NCI-H2196 (cell line): ENCODE results near the gene SMIM15.
"Not testable (repeated sequence)": the region's sequence is repeated elsewhere in the genome, so short reads cannot be mapped to it uniquely, and the experiment has no call there.

Experiments used
- DNase-seq: peaks from one replicate; lab custom pipeline; 2025; ENCODE audit not compliant: unreplicated experiment; lab: John Stamatoyannopoulos, UW

SMIM15 gene, protein sequence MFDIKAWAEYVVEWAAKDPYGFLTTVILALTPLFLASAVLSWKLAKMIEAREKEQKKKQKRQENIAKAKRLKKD

DNA sequence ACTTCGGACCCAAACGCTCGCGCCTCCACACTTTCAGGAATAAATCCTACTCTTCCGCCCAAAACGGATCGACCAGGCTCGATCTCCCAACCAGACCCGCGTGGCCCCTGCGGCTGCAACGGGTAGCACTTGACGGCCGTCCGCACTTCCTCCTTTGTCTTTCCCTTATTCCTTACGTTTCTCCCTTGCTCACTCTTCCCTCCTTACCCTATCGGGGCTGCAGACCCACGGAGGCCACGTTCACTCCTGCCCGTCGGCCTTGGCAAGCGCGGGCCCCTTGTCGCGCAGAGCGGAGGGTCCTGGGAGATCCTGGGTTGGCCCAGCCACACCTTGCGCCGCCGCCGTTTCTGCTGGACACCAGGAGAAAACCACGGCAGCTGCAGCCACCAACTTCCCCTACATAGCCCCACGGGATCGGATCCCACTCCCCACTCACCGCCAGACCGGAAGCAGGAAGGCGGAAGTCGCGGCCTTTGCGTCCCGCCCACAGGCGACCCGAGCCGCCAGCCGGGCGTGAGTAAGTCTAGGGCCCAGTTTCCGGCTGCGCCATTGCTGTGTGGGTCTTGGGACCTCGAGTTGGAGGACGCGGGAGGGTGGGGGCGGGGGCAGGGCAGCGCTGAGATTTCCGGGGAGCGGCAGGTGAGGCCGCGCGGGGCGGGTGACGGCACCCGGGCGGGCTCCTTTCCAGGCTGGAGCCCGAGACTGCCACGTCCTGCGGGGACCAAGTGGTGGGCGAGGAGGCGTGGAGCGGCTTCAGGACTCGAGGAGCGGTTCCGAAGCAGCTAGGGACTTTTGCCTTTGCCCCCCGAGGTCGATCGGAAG, at the start of gene SMIM15:
Gene SMIM15, minus strand, starts transcription at position 459 of the 822 bp plus-strand sequence. CDS start 2,297 bp downstream, outside the sequence.
- peak; percentile 63 for DNase-seq

GRCh38 chr5:61207884-61208283, 45.6 kb upstream of the SMIM15 start:
- DNase-seq: no peak

DNA sequence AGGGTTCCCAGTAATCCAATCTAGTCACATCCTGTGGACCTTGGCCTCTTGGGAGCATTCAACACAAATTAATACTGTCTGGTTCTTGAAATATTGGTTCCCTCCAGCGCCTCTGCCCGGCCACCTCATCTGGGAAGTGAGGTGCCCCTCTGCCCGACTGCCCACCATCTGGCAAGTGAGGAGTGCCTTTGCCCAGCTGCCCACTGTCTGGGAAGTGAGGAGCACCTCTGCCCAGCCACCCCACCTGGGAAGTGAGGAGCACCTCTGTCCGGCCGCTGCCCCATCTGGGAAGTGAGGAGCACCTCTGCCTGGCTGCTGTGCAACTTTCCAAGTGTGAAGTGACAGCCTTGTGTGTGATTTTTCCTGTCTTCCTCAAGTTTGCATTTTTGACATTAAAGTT, 42.7 kb upstream of the SMIM15 start:
- no peak for DNase-seq

GRCh38 chr5:61202213-61202612, 39.9 kb upstream of the SMIM15 start:
- no peak for DNase-seq

- DNase-seq: no peak
These were observed 38.4 kb upstream of the SMIM15 start for GRCh38 chr5:61200582-61201155.

- DNase-seq: no peak
These were observed 36.3 kb upstream of the SMIM15 start for GRCh38 chr5:61198606-61199005.

- DNase-seq: not testable (repeated sequence)
These were observed 25.6 kb upstream of the SMIM15 start for GRCh38 chr5:61187826-61188225.

DNA sequence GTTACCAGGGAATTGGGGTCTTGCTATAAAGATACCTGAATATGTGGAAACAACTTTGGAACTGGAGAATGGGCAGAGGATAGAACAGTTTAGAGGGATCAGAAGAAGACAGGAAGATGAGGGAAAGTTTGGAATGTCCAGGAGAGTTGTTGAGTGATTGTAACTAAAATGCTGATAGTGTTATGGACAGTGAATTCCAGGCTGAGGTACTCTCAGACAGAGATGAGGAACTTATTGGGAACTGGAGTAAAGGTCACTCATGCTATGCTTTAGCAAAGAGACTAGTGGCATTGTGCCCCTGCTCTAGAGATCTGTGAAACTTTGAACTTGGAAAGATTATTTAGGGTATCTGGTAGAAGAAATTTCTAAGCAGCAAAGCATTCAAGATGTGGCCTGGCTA, 25.1 kb upstream of the SMIM15 start:
- not testable (repeated sequence) for DNase-seq

DNA sequence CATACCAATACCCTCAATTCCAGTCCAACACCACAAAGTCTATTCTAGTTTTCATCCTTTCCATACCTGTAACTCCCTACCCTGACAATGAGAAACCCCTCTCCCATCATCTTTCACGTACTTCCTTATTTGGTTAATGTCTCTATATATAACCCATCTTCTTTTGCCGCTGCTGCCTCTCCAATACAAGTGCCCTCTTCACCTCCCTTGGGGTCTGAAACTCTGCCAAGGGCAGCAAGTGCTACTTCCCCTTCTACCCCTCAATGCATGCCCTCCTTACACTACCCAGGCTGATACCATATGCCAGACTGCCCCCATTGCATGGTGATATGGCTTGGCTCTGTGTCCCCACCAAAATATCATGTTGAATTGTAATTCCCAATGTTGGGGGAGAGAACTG, 24.4 kb upstream of the SMIM15 start:
- no peak for DNase-seq

- no peak for DNase-seq
These were observed 22.4 kb upstream of the SMIM15 start for GRCh38 chr5:61184708-61185107.

DNA sequence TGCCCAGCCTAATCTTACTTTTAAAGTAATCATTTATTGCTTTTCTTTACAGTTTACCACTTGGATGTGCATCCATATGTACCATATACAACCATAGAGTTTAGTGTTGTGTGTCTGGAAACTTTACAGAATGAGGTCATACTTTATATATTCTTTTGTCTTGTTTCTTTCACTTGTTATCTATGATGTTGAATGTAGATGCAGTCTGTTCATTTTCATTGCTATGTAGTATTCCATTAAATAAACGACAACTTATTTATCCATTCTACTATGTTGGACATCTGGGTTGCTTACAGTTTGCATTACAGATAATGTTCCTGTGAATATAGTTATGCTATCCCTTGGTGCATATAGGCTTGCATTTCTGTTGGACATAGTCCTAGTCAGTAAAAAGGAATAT, 21.3 kb upstream of the SMIM15 start:
- DNase-seq: no peak

GRCh38 chr5:61182449-61182848, 20.2 kb upstream of the SMIM15 start:
- DNase-seq: no peak

GRCh38 chr5:61180886-61181285, 18.6 kb upstream of the SMIM15 start:
- no peak for DNase-seq

GRCh38 chr5:61178702-61179101, 16.4 kb upstream of the SMIM15 start:
- DNase-seq: no peak

DNA sequence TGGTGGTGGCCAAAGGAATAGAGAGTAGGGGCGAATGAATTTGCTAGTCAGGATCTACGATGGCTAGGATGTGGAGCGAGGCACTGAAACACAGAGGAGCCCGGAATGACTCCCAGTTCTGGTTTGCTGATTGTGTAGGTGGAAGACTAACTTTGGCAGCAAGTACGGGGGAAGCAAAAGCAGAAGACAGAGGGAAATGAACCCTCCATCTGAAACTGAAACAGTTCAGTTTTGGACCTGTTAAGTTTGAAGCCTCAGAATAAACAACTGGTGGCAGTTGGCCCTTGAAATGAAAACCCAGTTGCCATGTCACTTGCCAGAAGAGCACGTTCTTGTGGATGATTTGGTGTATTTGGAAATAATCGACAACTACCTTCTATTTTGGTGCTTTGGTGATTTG, 15.4 kb upstream of the SMIM15 start:
- no peak for DNase-seq

DNA sequence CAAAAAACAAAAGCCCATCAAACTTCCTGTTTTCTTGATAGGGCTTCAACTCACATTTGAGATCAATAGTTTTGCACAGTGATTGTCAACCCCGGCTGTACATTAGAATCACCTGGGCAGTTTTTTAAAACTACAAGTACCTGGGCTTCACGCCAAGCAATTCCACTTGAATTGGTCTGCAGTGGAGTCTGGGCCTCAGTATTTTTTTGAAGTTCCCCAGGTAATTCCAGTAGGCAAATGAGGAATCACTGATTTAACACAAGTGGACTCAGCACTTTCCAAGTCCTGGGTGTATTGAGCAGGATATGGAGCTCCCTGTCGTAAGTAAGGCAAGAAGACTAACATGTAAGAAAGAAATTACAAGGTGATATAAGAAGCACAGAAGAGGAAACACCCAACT, 14.8 kb upstream of the SMIM15 start:
- DNase-seq: peak; percentile 7

DNA sequence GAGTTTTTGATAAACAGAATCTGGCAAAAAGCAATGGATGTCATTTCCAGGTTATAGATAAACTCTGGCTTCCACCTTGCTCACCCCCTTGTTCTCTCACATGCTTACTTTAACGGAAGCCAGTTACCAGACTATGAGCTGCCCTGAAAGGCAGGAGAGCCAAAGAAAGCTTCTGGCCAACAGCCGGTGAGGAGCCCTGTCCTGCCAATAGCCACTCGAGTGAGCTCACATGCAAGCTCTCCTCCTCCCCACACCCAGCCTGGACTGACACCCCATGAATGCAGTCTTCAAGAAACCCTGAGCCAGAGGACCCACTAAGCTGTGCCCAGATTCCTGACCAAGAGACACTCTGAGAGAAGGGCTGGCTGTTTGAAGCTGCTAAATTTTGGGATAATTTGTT, 14.4 kb upstream of the SMIM15 start:
- no peak for DNase-seq

- DNase-seq: no peak
These were observed 9.2 kb upstream of the SMIM15 start for GRCh38 chr5:61171479-61171878.

DNA sequence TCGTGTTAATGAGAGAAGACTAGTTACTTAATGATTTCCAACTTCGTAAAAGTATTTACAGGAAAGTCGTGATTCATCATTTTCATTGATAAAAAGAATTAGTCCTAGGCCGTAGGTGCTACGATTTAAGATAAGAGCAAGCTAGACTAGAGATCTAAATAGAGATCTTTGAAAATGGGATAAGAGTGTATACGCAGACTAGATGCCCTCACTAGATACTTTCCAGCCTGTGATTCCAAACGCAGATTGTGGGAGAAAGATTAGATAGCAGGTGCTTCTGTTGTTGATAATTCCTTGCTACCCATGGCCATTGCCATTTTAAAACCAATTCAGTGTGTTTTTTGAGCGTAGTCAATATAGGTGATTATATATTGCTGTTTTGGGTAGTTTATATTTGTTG, 6.7 kb upstream of the SMIM15 start:
- no peak for DNase-seq

DNA sequence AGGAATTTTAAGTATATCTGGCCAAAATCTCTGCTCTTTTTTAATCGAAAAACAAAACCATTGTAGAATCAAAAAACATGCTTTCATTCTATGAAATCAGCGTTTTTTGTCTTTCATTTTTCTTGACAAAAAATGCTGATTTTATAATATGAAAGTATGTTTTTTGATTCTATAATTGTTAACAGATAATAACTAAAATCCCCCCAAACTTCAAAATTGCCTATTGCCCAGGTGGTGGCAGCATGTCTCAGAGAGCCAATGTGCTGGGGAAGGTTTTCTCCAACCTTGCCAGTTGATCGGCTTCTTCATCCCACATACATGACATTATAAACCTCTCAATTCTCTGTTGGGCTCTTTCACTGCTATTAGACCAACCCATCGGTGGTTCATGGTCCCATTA, 5.1 kb upstream of the SMIM15 start:
- peak; percentile 2 for DNase-seq

DNA sequence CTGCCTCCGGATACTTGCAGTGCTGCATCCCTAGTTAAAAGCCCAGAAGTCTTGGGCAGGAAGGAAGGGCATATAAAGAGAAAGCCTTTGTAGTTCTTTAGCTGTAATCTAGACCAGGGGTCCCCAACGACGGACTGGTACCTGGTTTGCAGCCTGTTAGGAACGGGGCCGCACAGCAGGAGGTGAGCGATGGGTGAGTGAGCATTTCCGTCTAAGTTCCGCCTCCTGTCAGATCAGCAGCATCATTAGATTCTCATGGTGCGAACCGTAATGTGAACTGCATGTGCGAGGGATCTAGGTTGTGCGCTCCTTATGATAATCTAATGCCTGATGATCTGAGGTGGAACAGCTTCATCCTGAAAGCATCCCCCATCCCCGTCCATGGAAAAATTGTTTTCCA, 1.6 kb upstream of the SMIM15 start:
- DNase-seq: no peak

DNA sequence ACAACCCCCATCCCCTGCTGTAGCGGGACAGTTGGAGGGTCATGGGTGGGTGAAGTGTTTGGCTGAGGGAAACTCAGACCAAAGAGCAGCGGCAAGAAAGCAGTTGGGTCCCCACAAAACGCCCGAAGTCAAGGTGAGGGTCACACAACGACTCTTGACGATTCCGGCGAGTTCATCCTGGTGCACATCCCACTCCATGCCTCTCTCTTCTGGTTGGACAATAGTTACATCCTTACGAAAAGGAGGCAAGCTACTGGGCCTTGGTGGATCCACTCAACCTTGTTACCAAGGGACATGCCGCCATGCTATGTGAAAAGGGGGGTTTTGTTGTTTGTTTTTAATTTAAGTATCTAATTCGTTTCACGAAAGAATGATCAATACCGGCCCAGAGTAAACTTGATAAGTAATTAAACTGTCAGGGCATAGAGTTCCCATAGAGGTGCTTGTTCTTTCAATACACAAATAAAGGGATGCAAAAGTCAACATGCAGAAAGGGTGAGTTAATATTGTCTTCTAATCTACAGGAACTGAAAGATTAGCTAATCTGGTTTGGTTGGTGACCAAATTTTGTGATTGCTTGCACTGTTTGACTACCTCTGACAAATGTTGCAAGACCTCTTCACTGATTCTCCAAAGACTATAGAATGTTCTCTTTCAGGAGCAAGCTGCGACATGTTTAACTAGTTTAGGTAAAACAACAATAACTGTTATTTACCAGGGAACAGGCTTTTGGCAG, 732 bp upstream of the SMIM15 start:
- no peak for DNase-seq
